SH-SY5Y (cell line): ENCODE measurements around the gene SLC16A9.

ENCODE experiments used
- GATA2 ChIP-seq: IDR thresholded peaks from 2 replicates; pipeline ENCODE4 v1.6.1; 2011; ENCODE audit warnings: mild to moderate bottlenecking, low read depth, low read length
- GATA3 ChIP-seq: IDR thresholded peaks from 2 replicates; pipeline ENCODE4 v1.6.1; 2011; ENCODE audit warnings: low read depth, mild to moderate bottlenecking, low read length, moderate library complexity

The SLC16A9 gene

DNA sequence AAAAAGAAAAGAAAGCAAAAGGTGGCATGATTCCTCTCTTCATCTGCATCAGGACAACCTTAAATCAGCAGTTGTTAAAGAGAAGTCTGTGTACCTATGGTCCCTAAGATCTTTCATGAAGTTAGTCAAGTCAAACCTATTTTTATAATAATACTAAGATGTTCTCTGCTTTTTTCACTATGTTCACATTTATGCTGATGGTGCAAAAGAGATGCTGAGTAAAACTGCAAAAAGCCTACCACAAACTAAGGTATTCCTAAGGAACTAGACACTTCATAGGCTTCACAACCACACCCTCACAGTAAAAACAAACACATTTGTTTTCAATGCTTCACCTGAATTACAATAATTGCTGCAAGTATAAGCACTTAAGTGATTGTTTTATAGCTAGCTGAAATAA, 43.3 kb downstream of the SLC16A9 start:
- no peak for TF ChIP-seq GATA3

DNA sequence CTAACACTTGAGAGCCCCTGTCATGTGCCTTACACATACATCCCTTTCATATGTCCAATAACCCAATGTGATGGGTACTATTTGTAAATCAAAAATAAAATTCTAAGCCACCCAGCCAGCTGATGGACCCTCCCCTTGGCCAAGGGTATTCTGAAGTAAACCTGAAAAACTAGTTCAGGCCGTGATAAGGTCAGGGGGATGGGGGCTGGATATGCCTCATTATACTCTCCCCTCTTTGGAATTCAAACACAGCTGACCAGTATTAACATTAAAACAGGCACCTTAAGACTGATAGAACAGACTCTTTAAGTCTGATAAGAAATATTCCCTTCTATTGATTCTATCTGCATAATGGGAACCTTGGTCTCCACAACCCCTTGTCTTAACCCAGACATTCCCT, 51.9 kb downstream of the SLC16A9 start:
- TF ChIP-seq GATA2 (no peak), GATA3 (no peak)

DNA sequence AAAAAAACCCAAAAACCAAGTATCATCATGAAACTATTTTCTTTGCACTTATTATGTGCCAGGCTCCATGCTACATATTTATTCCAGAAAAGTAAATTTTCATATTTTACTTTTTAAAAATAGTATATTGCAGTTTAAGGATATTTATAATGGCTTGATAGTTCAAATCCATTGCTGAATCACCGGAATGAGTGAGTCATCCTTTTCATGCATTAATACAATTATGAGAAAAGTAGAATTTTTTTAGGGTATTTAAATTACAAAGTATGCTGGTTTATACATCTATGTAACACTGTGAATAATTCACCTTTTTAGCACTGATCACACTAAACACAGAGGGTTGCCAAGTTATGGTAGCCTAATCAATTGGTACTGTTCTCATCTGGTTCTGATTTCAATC, 54.3 kb downstream of the SLC16A9 start:
- TF ChIP-seq GATA3 (no peak), GATA2 (no peak)

DNA sequence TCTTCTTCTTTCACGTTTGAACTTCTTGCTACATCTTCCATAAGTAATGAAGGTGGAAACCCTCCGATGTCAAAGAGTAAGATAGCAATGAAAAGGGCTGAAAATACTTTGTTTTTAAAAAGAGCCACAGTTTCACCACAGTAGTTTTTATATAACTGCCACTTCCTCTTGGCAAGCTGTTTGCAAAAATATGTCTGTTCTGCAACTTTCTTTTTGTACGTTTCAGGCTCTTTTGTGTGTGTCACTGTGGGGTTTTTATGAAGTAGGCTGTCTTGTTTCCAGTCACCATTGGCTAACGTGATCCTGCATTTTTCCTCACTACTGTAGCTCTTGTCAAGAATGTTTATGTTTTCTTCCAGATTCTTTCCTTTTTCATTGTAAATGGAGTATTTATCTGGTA, 55.6 kb downstream of the SLC16A9 start:
- TF ChIP-seq GATA3 (no peak), GATA2 (no peak)

DNA sequence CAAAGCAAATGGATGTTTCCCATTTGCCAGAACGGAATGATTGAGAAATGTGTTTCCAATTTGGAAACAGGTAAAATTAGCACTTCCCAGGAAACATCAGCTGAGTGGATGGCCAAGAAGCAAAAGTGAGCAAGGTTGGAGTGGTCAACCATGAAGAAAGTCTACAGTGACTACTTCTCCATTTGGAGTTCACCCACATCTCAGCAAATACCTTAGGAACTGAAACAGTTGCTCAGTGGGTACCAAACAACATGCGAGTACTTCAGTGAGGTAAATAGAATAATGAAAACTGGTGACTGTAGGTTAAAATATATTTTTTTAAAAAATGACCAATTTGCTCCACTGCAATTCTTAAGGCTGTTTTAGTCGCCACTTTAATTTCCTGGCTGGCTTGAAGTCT, 57.7 kb downstream of the SLC16A9 start:
- TF ChIP-seq GATA3 (no peak), GATA2 (no peak)

DNA sequence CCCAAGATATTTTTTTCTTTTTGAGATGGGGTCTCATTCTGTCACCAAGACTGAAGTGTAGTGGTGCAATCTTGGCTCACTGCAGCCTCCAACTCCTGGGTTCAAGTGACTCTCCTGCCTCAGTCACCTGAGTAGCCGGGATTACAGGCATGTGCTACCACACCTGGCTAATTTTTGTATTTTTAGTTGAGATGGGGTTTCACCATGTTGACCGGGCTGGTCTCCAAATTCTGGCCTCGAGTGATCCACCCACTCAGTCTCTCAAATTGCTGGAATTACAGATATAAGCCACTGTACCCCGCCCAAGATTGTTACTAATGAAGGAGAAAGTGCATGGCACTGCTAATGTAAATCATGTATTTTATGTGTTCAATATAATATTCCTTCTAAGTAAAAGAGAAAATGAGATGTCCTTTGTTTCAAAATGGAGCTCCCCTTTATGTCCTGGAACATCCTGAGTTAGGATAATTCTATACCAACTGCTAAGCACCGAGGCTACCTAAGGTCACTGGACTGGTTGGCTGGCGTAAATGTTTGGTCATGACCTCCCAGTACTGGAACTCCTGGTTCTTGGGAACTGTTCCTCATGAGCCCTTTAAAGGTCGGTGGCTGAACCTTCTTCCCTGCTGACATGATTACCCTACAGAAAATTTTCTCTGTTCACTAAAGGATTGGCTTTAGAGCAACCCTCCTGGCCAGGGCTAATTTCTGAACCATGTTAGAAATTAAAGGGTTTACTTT, 59.9 kb downstream of the SLC16A9 start:
- TF ChIP-seq GATA2 (no peak), GATA3 (no peak)

DNA sequence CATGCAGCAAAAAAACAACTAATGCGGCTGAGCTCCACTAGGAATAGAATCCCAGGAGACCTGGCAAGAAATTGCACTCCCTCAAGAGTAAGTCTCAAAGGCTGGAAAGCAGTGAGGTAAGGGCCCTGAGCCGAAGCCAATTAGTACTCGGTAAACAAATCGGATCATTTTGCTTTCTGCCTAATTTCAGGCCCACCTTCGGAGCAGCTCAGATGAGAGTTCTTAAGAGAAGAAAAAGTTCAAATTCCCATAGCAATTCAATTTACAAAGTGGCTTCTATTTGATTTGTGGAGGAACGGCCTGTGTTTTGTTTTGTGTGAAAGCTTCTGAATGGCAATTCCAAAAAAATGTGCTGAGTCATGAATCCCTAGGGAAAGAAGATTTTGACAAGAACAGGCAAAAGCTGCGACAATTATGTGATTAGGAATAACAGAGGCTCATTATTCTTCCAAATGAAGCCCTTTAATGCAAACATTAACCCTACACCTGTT, 60.9 kb downstream of the SLC16A9 start:
- TF ChIP-seq GATA2: no peak
- no peak for TF ChIP-seq GATA3

DNA sequence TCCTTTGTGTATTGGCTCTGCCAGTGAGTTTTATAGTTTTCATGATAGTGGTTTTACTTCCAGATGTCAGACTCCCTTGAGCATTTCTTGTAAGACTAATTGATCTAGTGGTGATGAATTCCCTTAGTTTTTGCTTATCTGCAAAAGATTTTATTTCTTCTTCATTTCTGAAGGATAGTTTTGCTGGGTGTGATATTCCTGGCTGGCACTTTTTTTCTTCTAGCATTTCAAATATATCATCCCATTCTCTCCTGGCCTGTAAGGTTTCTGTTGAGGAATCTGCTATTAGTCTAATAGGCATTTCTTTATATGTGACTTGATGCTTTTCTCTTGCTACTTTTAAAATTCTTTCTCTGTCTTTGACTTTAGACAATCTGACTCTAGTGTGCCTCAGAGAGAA, 64.8 kb downstream of the SLC16A9 start:
- TF ChIP-seq GATA2: no peak
- TF ChIP-seq GATA3: no peak

DNA sequence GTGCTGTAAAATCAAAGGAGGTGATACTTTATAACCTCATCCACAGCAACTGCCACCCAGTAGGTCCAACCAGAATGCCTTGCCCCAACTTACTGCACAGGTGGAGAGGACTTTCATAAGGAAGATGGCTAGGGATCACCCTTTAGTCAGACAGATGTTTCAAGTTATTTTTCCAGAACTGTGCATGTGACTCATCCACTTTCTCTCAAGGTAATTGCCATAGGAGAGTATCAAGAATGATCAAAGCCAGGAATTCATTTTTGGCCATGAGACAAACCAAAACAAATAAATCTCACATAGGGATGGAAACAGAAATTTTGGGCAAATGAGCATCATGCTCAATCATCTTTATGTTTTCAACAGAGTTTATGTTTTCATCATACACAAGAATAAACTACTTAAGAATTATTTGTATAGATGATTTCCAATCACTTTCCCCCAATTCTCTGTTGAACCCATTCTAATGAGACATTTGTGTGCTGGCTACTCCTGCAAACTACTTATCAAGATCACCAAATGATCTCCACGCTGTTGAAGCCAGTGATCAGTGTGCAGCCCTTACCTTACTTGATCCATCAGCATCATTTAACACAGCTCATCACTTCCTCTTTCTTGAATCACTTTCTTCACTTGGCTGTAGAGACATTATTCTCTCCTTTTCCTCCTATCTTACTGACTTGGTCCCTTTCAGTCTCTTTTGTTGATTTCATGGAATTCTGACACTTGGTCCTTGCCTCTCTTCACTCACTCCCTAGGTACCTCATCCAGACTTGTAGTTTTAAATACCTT, 74.0 kb downstream of the SLC16A9 start:
- TF ChIP-seq GATA2 (no peak), GATA3 (no peak)

DNA sequence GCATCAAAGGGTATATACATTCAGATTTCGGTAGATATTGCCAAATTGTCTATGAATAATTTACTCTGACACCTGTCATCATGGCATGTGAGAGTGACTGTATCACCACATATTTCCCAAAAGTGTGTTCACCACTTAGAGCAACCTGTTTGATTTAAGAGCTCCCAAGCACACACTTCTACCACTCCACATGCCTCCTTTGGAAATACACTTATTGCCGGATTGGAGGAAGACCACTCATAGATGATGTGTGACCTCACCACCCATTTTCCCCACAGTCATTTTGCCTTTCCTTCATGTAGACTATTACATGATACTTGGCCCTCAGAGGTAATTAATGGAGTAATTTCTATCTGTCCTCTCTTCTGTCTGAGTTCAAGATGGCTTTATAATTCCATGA, 75.5 kb downstream of the SLC16A9 start:
- TF ChIP-seq GATA3 (no peak), GATA2 (no peak)

DNA sequence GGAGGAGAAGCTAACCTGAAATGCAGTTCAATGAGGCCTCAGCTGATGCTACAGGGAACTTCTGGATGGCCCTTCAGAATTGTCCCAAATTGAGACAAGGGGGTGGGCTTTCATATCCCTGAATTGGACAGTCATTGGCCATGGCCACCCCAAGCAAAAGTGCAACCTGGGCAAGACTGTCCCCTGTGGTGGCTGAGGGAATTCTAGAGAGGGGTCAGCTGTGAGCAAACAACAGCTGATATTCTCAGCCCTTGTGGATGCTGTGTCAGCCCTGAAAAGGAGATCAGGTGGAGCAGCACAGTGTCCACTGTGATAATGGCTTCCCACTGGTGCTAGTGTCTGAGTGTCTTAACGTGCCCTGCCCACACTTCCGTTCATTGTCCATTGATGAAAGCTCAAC, 76.6 kb downstream of the SLC16A9 start:
- TF ChIP-seq GATA3 (no peak), GATA2 (no peak)

DNA sequence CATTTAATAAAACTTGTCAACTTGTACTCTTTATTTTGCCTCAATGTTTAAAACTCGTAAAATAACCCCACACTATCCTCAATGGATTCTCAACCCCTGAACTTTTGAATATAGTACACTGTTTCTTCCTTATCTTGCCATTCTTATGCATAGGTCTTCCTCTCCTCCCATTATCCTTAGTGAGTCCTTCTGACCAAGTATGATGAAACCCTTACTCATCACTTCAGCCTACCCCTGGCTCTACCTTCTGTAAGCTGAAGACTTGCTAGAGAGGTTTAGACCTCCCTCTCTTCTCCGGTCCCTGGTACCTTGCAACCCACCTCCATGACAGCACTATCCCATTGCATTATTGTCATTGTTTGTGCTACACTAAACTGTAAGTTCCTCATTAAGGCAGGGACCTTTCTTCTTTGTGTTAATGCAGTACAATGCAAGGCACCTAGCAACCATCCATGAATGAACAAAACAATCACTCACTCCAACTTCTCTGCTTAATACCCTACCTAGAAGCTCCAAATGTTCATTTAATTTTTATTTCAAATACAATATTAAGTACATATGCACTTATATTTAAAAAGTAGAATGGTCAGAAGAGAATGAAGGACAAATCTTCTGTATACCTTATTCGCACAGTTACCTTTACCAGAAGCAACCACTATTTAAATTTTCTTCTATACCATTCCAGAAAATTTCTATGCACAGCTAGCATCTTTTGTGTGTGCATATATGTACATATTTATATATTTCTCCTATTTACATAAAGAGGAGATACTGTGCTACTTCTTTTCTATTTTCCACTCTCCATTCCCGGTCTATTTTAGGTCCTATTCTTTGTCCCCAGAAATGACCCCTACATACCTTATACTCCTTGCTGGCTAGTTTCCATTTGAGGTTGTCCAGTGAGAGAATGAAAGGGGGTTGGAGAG, 77.5 kb downstream of the SLC16A9 start:
- TF ChIP-seq GATA2 (no peak), GATA3 (no peak)

DNA sequence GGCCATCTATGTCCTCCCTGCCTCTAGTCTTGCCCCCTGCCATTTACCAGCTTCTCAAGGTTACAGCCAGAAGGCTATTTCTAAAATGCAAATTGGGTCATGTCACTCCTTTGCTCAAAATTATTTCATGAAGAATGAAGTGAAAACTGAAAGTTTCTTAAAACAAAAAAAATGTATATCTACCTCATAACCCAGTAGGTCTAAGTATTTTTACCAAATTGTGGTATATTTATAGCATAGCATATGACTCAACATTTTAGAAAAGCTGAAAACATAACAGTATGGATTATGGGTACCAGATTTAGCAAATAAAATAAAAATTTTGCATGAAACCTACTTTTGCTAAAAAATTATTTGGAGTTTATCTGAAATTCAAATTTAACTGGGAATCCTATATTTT, 78.4 kb downstream of the SLC16A9 start:
- TF ChIP-seq GATA3: no peak
- no peak for TF ChIP-seq GATA2

DNA sequence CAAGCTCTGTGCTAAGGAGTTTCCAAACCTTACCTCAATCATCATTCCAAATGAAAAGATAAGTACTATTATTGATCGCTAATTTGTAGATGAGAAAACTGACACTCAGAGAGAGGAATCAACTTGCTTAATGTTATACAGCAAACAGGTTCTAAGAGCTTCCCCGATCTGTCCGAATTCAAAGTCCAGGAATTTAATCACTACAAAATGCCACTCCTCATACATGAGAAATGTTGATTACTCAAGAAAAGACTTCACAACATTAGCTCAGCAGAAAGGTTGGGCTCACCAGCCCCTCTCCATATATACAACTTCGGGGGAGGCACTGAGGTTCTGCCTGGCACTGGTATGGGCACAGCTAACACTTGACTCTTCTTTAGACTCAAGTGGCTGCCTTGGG, 80.7 kb downstream of the SLC16A9 start:
- TF ChIP-seq GATA3 (no peak), GATA2 (no peak)
